ENCODE measurements around the gene FBXL3. TPM values are rescaled to one million over a fixed set of nuclear protein-coding genes. Genes with fewer than 3 reads are reported as not detected.

FBXL3 gene
- total and polyA plus RNA-seq, 2 donors (not counting 1 experiment from before 2014, with no cell fraction given) = 48.5 to 61.8 TPM

DNA sequence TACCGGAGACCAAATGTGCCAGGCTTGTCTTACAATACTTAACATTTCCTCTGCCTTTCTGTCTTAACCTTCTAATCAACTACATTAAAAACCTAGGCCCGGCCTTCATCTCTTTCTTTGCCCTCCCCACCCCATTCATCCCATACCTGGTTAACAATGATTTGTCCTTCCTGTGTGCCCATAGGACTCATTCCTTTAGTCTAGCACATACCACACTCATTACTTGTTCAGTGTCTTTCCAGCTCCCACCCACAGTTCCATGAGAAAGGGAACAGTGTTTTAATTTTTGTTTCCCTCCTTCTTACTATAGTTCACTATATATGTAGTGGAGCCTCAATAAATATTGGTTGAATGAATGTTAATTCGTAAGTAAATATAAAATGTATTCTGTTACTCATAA, 32.7 kb downstream of the FBXL3 start:
- Histone ChIP-seq H3K4me1 (ENCODE audit: control insufficient read depth, extremely low read depth, insufficient read depth, low read length) (no peaks in the 10 kb centered on the region), H3K36me3 (ENCODE audit: control insufficient read depth, insufficient read depth, low read length) (no peaks in the 10 kb centered on the region), H3K9me3 (ENCODE audit: control insufficient read depth, insufficient read depth, low read depth, low read length) (no peaks in the 10 kb centered on the region), H3K27ac (ENCODE audit: insufficient read depth, low read length) (no peak overlapping the region), H4K20me1 (ENCODE audit: control insufficient read depth, extremely low read depth, insufficient read depth, low read length) (no peaks in the 10 kb centered on the region), H3K79me2 (ENCODE audit: control insufficient read depth, insufficient read depth, low read length) (peaks cover 6% of the 10 kb centered on the region), H3K27me3 (ENCODE audit: control insufficient read depth, insufficient read depth, low read length) (no peaks in the 10 kb centered on the region), H3K9ac (ENCODE audit: insufficient read depth, low read length) (no peak overlapping the region), H3K4me2 (ENCODE audit: extremely low read depth, insufficient read depth, low read length) (peak overlapping the region; percentile 26), H3K4me3 (replicated peaks in 1 of 4; ENCODE audit: control extremely low read depth in 1 of 4, insufficient read depth in 1 of 4, low read depth in 3 of 4, low read length in 4 of 4) (no peak overlapping the region), H2AFZ (ENCODE audit: low read length) (no peak overlapping the region)
- DNase-seq (ENCODE audit: low read depth in 2 of 2) = peak in 1 of 2 donors; percentile 20
- TF ChIP-seq CTCF (conservative IDR thresholded peaks at IDR 0.05 in 1 of 2, IDR thresholded peaks at IDR 0.05 in 1 of 2; ENCODE audit: low read depth in 1 of 2, low read length in 2 of 2) (no peak), EZH2 (IDR thresholded peaks at IDR 0.05; ENCODE audit: low read length, missing control alignments) (no peak)

- H4K20me1 ChIP-seq (ENCODE audit: control insufficient read depth, extremely low read depth, insufficient read depth, low read length) = no peaks in the 10 kb centered on the region
- H3K79me2 ChIP-seq (ENCODE audit: control insufficient read depth, insufficient read depth, low read length) = peaks cover 6% of the 10 kb centered on the region
- no peak for DNase-seq (ENCODE audit: low read depth in 2 of 2)
- no peak overlapping the region for H3K27ac ChIP-seq (ENCODE audit: insufficient read depth, low read length)
- no peaks in the 10 kb centered on the region for H3K9me3 ChIP-seq (ENCODE audit: control insufficient read depth, insufficient read depth, low read depth, low read length)
- H3K9ac ChIP-seq (ENCODE audit: insufficient read depth, low read length) = no peak overlapping the region
- TF ChIP-seq CTCF (conservative IDR thresholded peaks at IDR 0.05 in 1 of 2, IDR thresholded peaks at IDR 0.05 in 1 of 2; ENCODE audit: low read depth in 1 of 2, low read length in 2 of 2) = no peak
- no peak for TF ChIP-seq EZH2 (IDR thresholded peaks at IDR 0.05; ENCODE audit: low read length, missing control alignments)
- no peak overlapping the region for H2AFZ ChIP-seq (ENCODE audit: low read length)
- H3K27me3 ChIP-seq (ENCODE audit: control insufficient read depth, insufficient read depth, low read length) = no peaks in the 10 kb centered on the region
- H3K4me1 ChIP-seq (ENCODE audit: control insufficient read depth, extremely low read depth, insufficient read depth, low read length) = no peaks in the 10 kb centered on the region
- H3K36me3 ChIP-seq (ENCODE audit: control insufficient read depth, insufficient read depth, low read length) = no peaks in the 10 kb centered on the region
- peak overlapping the region in 3 of 4 experiments; percentile 78 to 88 (median 82) for H3K4me3 ChIP-seq (replicated peaks in 1 of 4; ENCODE audit: control extremely low read depth in 1 of 4, insufficient read depth in 1 of 4, low read depth in 3 of 4, low read length in 4 of 4)
- peak overlapping the region; percentile 98 for H3K4me2 ChIP-seq (ENCODE audit: extremely low read depth, insufficient read depth, low read length)
These were observed 33.5 kb downstream of the FBXL3 start for GRCh38 chr13:76993473-76993872.

GRCh38 chr13:76993021-76993420, 33.9 kb downstream of the FBXL3 start:
- peak overlapping the region; percentile 88 for H3K9ac ChIP-seq (ENCODE audit: insufficient read depth, low read length)
- DNase-seq (ENCODE audit: low read depth in 2 of 2) = peak in 1 of 2 donors; percentile 28
- peaks cover 6% of the 10 kb centered on the region for H3K79me2 ChIP-seq (ENCODE audit: control insufficient read depth, insufficient read depth, low read length)

More at GRCh38 chr13:76993021-76993420, 33.9 kb downstream of the FBXL3 start:
- Histone ChIP-seq H4K20me1 (ENCODE audit: control insufficient read depth, extremely low read depth, insufficient read depth, low read length) (no peaks in the 10 kb centered on the region), H3K4me1 (ENCODE audit: control insufficient read depth, extremely low read depth, insufficient read depth, low read length) (no peaks in the 10 kb centered on the region), H2AFZ (ENCODE audit: low read length) (no peak overlapping the region), H3K4me2 (ENCODE audit: extremely low read depth, insufficient read depth, low read length) (peak overlapping the region; percentile 98), H3K4me3 (replicated peaks in 1 of 4; ENCODE audit: control extremely low read depth in 1 of 4, insufficient read depth in 1 of 4, low read depth in 3 of 4, low read length in 4 of 4) (peak overlapping the region; percentile 78 to 94 (median 85)), H3K27ac (ENCODE audit: insufficient read depth, low read length) (peak overlapping the region; percentile 88), H3K27me3 (ENCODE audit: control insufficient read depth, insufficient read depth, low read length) (no peaks in the 10 kb centered on the region), H3K36me3 (ENCODE audit: control insufficient read depth, insufficient read depth, low read length) (no peaks in the 10 kb centered on the region), H3K9me3 (ENCODE audit: control insufficient read depth, insufficient read depth, low read depth, low read length) (no peaks in the 10 kb centered on the region)
- TF ChIP-seq EZH2 (IDR thresholded peaks at IDR 0.05; ENCODE audit: low read length, missing control alignments) = no peak
- no peak for TF ChIP-seq CTCF (conservative IDR thresholded peaks at IDR 0.05 in 1 of 2, IDR thresholded peaks at IDR 0.05 in 1 of 2; ENCODE audit: low read depth in 1 of 2, low read length in 2 of 2)
